HepG2 (cell line): ENCODE measurements around the gene ARHGEF16. TPM values are rescaled to one million over a fixed set of nuclear protein-coding genes. Genes with fewer than 3 reads are reported as not detected.
A peak's percentile ranks its signal among the peaks of the same experiment; 100 is the strongest.

Source experiments
- CBX2 ChIP-seq, 2 experiments: fragments of 200-600 bp in 1 of 2; sonication (generic); formaldehyde crosslinking in 1 of 2; IDR thresholded peaks; 2 replicates each; pipeline versions ENCODE4 v1.7.0 to v1.8.1; 2018 to 2022; ENCODE audit warnings: low read depth in 2 of 2, low read length in 1 of 2, mild to moderate bottlenecking in 1 of 2, missing genetic modification reagents in 1 of 2
- CEBPG ChIP-seq: IDR thresholded peaks from 2 replicates; pipeline ENCODE4 v1.6.1; 2016
- FOXK1 ChIP-seq: sonication (generic); formaldehyde crosslinking; IDR thresholded peaks from 2 replicates; pipeline ENCODE4 v1.4.0; 2020; ENCODE audit warnings: low read depth, missing genetic modification reagents, borderline replicate concordance
- MAF1 ChIP-seq: sonication (generic); formaldehyde crosslinking; IDR thresholded peaks from 2 replicates; pipeline ENCODE4 v1.5.0; 2020; ENCODE audit warnings: missing genetic modification reagents, borderline replicate concordance
- MIXL1 ChIP-seq: IDR thresholded peaks from 2 replicates; pipeline ENCODE4 v1.6.1; 2016
- MTF2 ChIP-seq: sonication (generic); formaldehyde crosslinking; IDR thresholded peaks from 2 replicates; pipeline ENCODE4 v1.5.0; 2020; ENCODE audit warnings: missing genetic modification reagents, borderline replicate concordance
- MXD4 ChIP-seq: IDR thresholded peaks from 2 replicates; pipeline ENCODE4 v1.6.1; 2016; ENCODE audit warnings: mild to moderate bottlenecking, missing biosample characterization, missing genetic modification reagents
- NFAT5 ChIP-seq: sonication (generic); formaldehyde crosslinking; IDR thresholded peaks from 2 replicates; pipeline ENCODE4 v1.4.0; 2020; ENCODE audit warnings: missing genetic modification reagents
- NFKB2 ChIP-seq: sonication (generic); formaldehyde crosslinking; IDR thresholded peaks from 2 replicates; pipeline ENCODE4 v1.4.0; 2020; ENCODE audit warnings: missing genetic modification reagents, borderline replicate concordance
- POLR2A ChIP-seq, 2 experiments: IDR thresholded peaks; 2 replicates each; pipeline ENCODE4 v1.6.1; 2011; ENCODE audit warnings: low read depth in 2 of 2, low read length in 2 of 2, mild to moderate bottlenecking in 1 of 2, moderate library complexity in 1 of 2; ENCODE audit not compliant: insufficient read depth in 1 of 2
- SKI ChIP-seq: fragments of 450-650 bp; IDR thresholded peaks from one replicate; pipeline ENCODE4 v1.6.1; 2018; ENCODE audit warnings: mild to moderate bottlenecking; ENCODE audit not compliant: partially characterized antibody
- SP5 ChIP-seq: IDR thresholded peaks from 2 replicates; pipeline ENCODE4 v1.6.1; 2016; ENCODE audit warnings: low read depth, borderline replicate concordance
- TGIF2 ChIP-seq: IDR thresholded peaks from 2 replicates; pipeline ENCODE4 v1.6.1; 2016; ENCODE audit warnings: control low read depth, missing compliant biosample characterization
- TOPORS ChIP-seq: sonication (generic); formaldehyde crosslinking; IDR thresholded peaks from 2 replicates; pipeline ENCODE4 v1.8.0; 2023; ENCODE audit warnings: mild to moderate bottlenecking, missing genetic modification reagents
- U2AF1 ChIP-seq: fragments of 200-400 bp; formaldehyde crosslinking; optimal IDR thresholded peaks from 2 replicates; pipeline ENCODE3; 2017; ENCODE audit warnings: mild to moderate bottlenecking, low read depth, low read length
- ZNF12 ChIP-seq: sonication (generic); formaldehyde crosslinking; IDR thresholded peaks from 2 replicates; pipeline ENCODE4 v1.5.0; 2020; ENCODE audit warnings: missing genetic modification reagents
- ZNF512 ChIP-seq: sonication (generic); formaldehyde crosslinking; IDR thresholded peaks from 2 replicates; pipeline ENCODE4 v1.4.0; 2020; ENCODE audit warnings: mild to moderate bottlenecking, missing genetic modification reagents
- ZNF543 ChIP-seq: sonication (generic); formaldehyde crosslinking; IDR thresholded peaks from 2 replicates; pipeline ENCODE4 v1.4.0; 2020; ENCODE audit warnings: mild to moderate bottlenecking, missing genetic modification reagents
- ZNF720 ChIP-seq: sonication (generic); formaldehyde crosslinking; IDR thresholded peaks from 2 replicates; pipeline ENCODE4 v1.4.0; 2020; ENCODE audit warnings: missing genetic modification reagents
- ZNF788 ChIP-seq: sonication (generic); formaldehyde crosslinking; IDR thresholded peaks from 2 replicates; pipeline ENCODE4 v1.5.0; 2020; ENCODE audit warnings: mild to moderate bottlenecking, missing genetic modification reagents, borderline replicate concordance
- polyA plus RNA-seq, 8 experiments: library from polyadenylated mRNA; depleted of rRNA in 3 of 8; stranded (reverse) in 7 of 8; unstranded in 1 of 8; fragments of >200 nt; fragmentation: Illumina TruSeq in 4 of 8; extraction: Trizol in 4 of 8; gene quantifications; 2 replicates each; pipeline versions ENCODE4 v1.2.1 to v1.2.3, GENCODE V29; 2011 to 2016; ENCODE audit warnings: low read depth in 4 of 8, missing spikeins in 1 of 8, mixed read lengths in 1 of 8; ENCODE audit not compliant: insufficient read depth in 1 of 8
- total RNA-seq, 5 experiments: library from RNA; depleted of rRNA; stranded (reverse); fragments of >200 nt; fragmentation: Illumina TruSeq; extraction: Trizol; gene quantifications; 2 replicates each; pipeline ENCODE4 v1.2.3, GENCODE V29; 2016; ENCODE audit warnings: low read depth in 1 of 5
- TF ChIP-seq, protein P1 (sequence below): sonication (generic); formaldehyde crosslinking; IDR thresholded peaks from 2 replicates; pipeline ENCODE4 v1.5.1; 2020; ENCODE audit warnings: mild to moderate bottlenecking, missing genetic modification reagents, moderate library complexity

The ARHGEF16 gene
- total and polyA plus RNA-seq, 2 of the 13 experiments (the other 11 are each of a cell fraction or from before 2014, with no cell fraction given), result 20.3 to 39.9 TPM

DNA sequence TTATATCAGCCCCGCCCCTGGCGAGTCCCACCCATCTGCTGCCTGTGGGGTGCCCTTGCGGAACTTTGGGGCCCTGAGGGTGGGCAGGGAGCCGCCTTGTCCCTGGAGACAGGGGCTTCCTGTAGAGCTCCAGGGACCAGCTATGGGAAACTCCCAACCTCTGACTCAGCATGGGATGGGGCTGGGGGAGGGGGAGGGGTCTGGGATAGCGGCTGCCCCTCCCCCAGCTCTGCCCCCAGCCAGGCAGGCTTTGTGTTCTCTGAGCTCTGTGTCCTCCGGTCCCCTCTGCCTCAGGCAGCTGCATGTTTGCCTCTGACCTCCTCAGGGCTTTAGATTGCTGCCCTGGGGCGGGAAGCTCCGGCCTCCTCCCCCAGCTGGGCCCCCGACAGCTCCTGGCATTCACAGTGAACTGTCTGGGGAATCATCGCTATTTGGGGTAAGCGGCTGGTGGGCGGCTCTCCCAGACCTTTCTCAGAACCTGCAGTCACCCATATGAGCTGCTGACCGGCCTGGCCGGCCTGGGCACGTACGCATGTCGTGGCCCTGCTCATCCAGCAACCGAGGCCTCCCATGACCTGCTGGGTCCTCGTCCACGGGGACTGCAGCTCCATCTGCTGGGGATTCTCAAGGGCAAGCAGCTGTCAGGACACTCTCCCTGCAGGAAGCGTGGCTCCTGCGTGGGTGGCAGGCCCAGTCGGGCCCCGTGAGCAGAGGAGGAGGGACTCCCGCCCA lies 17.1 kb downstream of the ARHGEF16 start (continued):
- TF ChIP-seq ZNF512 (CRISPR knock-in tag) (no peak), POLR2A (IDR thresholded peaks at IDR 0.05; ENCODE audit: insufficient read depth in 1 of 2, low read depth in 2 of 2, low read length in 2 of 2) (peak in 1 of 2 experiments; percentile 56; a peak in 2 of 4 replicates), MTF2 (CRISPR knock-in tag) (0 out of 2 replicates have a peak, but pooled peaks have one; percentile 64), TOPORS (no peak), NFKB2 (CRISPR knock-in tag) (peak; percentile 68; the same call in 1 of the 2 replicates), CEBPG (CRISPR knock-in tag) (no peak; the same call in none of the 2 replicates), ZNF788 (CRISPR knock-in tag) (peak; percentile 82; the same call in 1 of the 2 replicates), MXD4 (CRISPR knock-in tag) (peak; percentile 15; the same call in 1 of the 2 replicates), ZNF543 (CRISPR knock-in tag) (peak; percentile 85; the same call in 1 of the 2 replicates), SKI (peak; percentile 65), NFAT5 (CRISPR knock-in tag) (no peak), ZNF12 (0 out of 2 replicates have a peak, but pooled peaks have one; percentile 31), MIXL1 (CRISPR knock-in tag) (peak; percentile 44; the same call in 1 of the 2 replicates), CBX2 (IDR thresholded peaks at IDR 0.05; ENCODE audit: low read depth, low read length) (no peak), CBX2 (CRISPR knock-in tag; IDR thresholded peaks at IDR 0.05; ENCODE audit: low read depth) (no peak), MAF1 (no peak), U2AF1 (no peak), ZNF720 (CRISPR knock-in tag) (no peak), FOXK1 (peak; percentile 74; the same call in 1 of the 2 replicates), TGIF2 (0 out of 2 replicates have a peak, but pooled peaks have one; percentile 43), SP5 (peak; percentile 92)
- TF ChIP-seq, protein P1, sequence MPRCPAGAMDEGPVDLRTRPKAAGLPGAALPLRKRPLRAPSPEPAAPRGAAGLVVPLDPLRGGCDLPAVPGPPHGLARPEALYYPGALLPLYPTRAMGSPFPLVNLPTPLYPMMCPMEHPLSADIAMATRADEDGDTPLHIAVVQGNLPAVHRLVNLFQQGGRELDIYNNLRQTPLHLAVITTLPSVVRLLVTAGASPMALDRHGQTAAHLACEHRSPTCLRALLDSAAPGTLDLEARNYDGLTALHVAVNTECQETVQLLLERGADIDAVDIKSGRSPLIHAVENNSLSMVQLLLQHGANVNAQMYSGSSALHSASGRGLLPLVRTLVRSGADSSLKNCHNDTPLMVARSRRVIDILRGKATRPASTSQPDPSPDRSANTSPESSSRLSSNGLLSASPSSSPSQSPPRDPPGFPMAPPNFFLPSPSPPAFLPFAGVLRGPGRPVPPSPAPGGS (CRISPR knock-in tag), result no peak; the same call in 1 of the 2 replicates
